IMR-90 (cell line): Measurements from ENCODE around the gene GSK3B. TPM values are rescaled to one million over a fixed set of nuclear protein-coding genes. Genes with fewer than 3 reads are reported as not detected.

ENCODE experiments used
- ATAC-seq: fragments of 200-7000 bp; cut with Tn5 transposase; 2 replicates; pipeline ENCODE4 v1.9.1; 2020; ENCODE audit warnings: low read depth, mild to moderate bottlenecking, moderate library complexity
- BruUV-seq: library from RNA; stranded (reverse); fragments of 400-500 nt; replicated peaks from 2 replicates; lab custom pipeline; 2021; lab: Mats Ljungman, UMichigan
- CTCF ChIA-PET: fragments of 300-600 bp; formaldehyde crosslinking; extraction: SDS; loops from one replicate; lab custom pipeline; 2021; ENCODE audit warnings: antibody characterized with exemption; lab: Yijun Ruan, JAX
- POLR2A ChIA-PET: fragments of 300-600 bp; sonication (Branson Sonifier 250); formaldehyde crosslinking; loops from one replicate; lab custom pipeline; 2022; ENCODE audit warnings: antibody characterized with exemption; ENCODE audit not compliant: unreplicated experiment; lab: Charles Lee
- DNase-seq: peaks from one replicate; pipeline ENCODE4 v3.0.0; 2013
- H2AFZ ChIP-seq: replicated peaks from 2 replicates; pipeline ENCODE3; 2013; ENCODE audit warnings: low read length, mild to moderate bottlenecking; ENCODE audit not compliant: poor library complexity
- H2AK5ac ChIP-seq: 2 replicates; pipeline ENCODE4 v1.6.1; 2013; ENCODE audit warnings: low read depth, low read length, inconsistent platforms
- H2AK9ac ChIP-seq: replicated peaks from 2 replicates; pipeline ENCODE3; 2013; ENCODE audit warnings: mild to moderate bottlenecking, low read depth, low read length, moderate library complexity; ENCODE audit not compliant: poor library complexity
- H2BK120ac ChIP-seq: 2 replicates; pipeline ENCODE4 v1.6.1; 2013; ENCODE audit warnings: low read depth, low read length, inconsistent platforms
- H2BK15ac ChIP-seq: 3 replicates; pipeline ENCODE4 v1.6.1; 2013; ENCODE audit warnings: low read depth, low read length, inconsistent platforms
- H2BK20ac ChIP-seq: 2 replicates; pipeline ENCODE4 v1.6.1; 2013; ENCODE audit warnings: low read depth, mild to moderate bottlenecking, inconsistent platforms, low read length, moderate library complexity
- H2BK5ac ChIP-seq: 2 replicates; pipeline ENCODE4 v1.6.1; 2013; ENCODE audit warnings: mild to moderate bottlenecking, low read depth, low read length, inconsistent platforms; ENCODE audit not compliant: poor library complexity, severe bottlenecking
- H3K14ac ChIP-seq: replicated peaks from 2 replicates; pipeline ENCODE4 v1.6.1; 2013; ENCODE audit warnings: low read depth, low read length, inconsistent platforms
- H3K18ac ChIP-seq: 2 replicates; pipeline ENCODE4 v1.6.1; 2013; ENCODE audit warnings: low read depth, low read length, control low read depth
- H3K23ac ChIP-seq: 2 replicates; pipeline ENCODE4 v1.6.1; 2013; ENCODE audit warnings: low read depth, low read length, inconsistent platforms
- H3K27ac ChIP-seq: 2 replicates; pipeline ENCODE4 v1.5.1; 2013; ENCODE audit warnings: mild to moderate bottlenecking, control low read depth, low read length; ENCODE audit not compliant: insufficient read depth
- H3K27me3 ChIP-seq: 2 replicates; pipeline ENCODE4 v1.6.1; 2013; ENCODE audit warnings: low read length; ENCODE audit not compliant: control insufficient read depth, insufficient read depth
- H3K36me3 ChIP-seq: 2 replicates; pipeline ENCODE4 v1.6.1; 2013; ENCODE audit warnings: low read length, mixed read lengths; ENCODE audit not compliant: control insufficient read depth, insufficient read depth
- H3K4ac ChIP-seq: 2 replicates; pipeline ENCODE4 v1.6.1; 2013; ENCODE audit warnings: low read depth, low read length, inconsistent platforms
- H3K4me1 ChIP-seq: 2 replicates; pipeline ENCODE4 v1.6.1; 2013; ENCODE audit warnings: low read length, mixed read lengths; ENCODE audit not compliant: control insufficient read depth, insufficient read depth
- H3K4me2 ChIP-seq: 2 replicates; pipeline ENCODE4 v1.6.1; 2013; ENCODE audit warnings: low read depth, mild to moderate bottlenecking, control low read depth, low read length, moderate library complexity
- H3K4me3 ChIP-seq: 2 replicates; pipeline ENCODE4 v1.5.1; 2013; ENCODE audit warnings: low read depth, mild to moderate bottlenecking, control low read depth, low read length, moderate library complexity; ENCODE audit not compliant: insufficient read depth
- H3K56ac ChIP-seq: 2 replicates; pipeline ENCODE4 v1.6.1; 2013; ENCODE audit warnings: low read length, inconsistent platforms; ENCODE audit not compliant: insufficient read depth; ENCODE audit errors: extremely low read depth
- H3K79me1 ChIP-seq, 2 experiments: 2 replicates each; pipeline ENCODE4 v1.6.1; 2013; ENCODE audit warnings: low read length in 2 of 2, inconsistent platforms in 1 of 2, low read depth in 1 of 2
- H3K9ac ChIP-seq: 2 replicates; pipeline ENCODE4 v1.6.1; 2013; ENCODE audit warnings: low read depth, low read length, control low read depth
- H3K9me1 ChIP-seq: 2 replicates; pipeline ENCODE4 v1.6.1; 2013; ENCODE audit warnings: low read length, inconsistent platforms; ENCODE audit not compliant: insufficient read depth
- H3K9me3 ChIP-seq: 2 replicates; pipeline ENCODE4 v1.6.1; 2013; ENCODE audit warnings: low read length; ENCODE audit not compliant: control insufficient read depth, insufficient read depth
- H4K20me1 ChIP-seq: 2 replicates; pipeline ENCODE4 v1.6.1; 2013; ENCODE audit warnings: low read length, inconsistent platforms; ENCODE audit not compliant: insufficient read depth
- H4K5ac ChIP-seq: 2 replicates; pipeline ENCODE4 v1.6.1; 2013; ENCODE audit warnings: mild to moderate bottlenecking, low read depth, low read length, control low read depth
- H4K8ac ChIP-seq, 2 experiments: 2 replicates each; pipeline ENCODE4 v1.6.1; 2013; ENCODE audit warnings: low read depth in 2 of 2, low read length in 2 of 2, control low read depth in 1 of 2, inconsistent platforms in 1 of 2
- H4K91ac ChIP-seq: 2 replicates; pipeline ENCODE4 v1.6.1; 2013; ENCODE audit warnings: low read depth, low read length, inconsistent platforms; ENCODE audit not compliant: insufficient read depth
- CEBPB ChIP-seq: IDR thresholded peaks from 2 replicates; pipeline ENCODE4 v1.6.1; 2012; ENCODE audit warnings: low read depth, low read length, improper control_type of control experiment
- CHD1 ChIP-seq: IDR thresholded peaks from 2 replicates; pipeline ENCODE4 v1.6.1; 2012; ENCODE audit warnings: low read depth, low read length, improper control_type of control experiment
- ELK1 ChIP-seq: fragments of 150-350 bp; IDR thresholded peaks from 2 replicates; pipeline ENCODE4 v1.6.1; 2016; ENCODE audit warnings: low read depth, mild to moderate bottlenecking, low read length, moderate library complexity, borderline replicate concordance
- FOS ChIP-seq: fragments of 150-350 bp; IDR thresholded peaks from 2 replicates; pipeline ENCODE4 v1.6.1; 2016; ENCODE audit warnings: low read depth, low read length
- MAFK ChIP-seq: IDR thresholded peaks from 2 replicates; pipeline ENCODE4 v1.6.1; 2012; ENCODE audit warnings: low read depth, low read length, improper control_type of control experiment
- MAZ ChIP-seq: IDR thresholded peaks from 2 replicates; pipeline ENCODE4 v1.6.1; 2012; ENCODE audit warnings: low read depth, mild to moderate bottlenecking, low read length, improper control_type of control experiment, moderate library complexity, borderline replicate concordance
- NFE2L2 ChIP-seq: fragments of 150-350 bp; IDR thresholded peaks from 2 replicates; pipeline ENCODE4 v1.6.1; 2016; ENCODE audit warnings: low read depth, mild to moderate bottlenecking, low read length
- POLR2A ChIP-seq: IDR thresholded peaks from 2 replicates; pipeline ENCODE4 v1.6.1; 2012; ENCODE audit warnings: mild to moderate bottlenecking, low read depth, low read length
- RAD21 ChIP-seq: IDR thresholded peaks from 2 replicates; pipeline ENCODE4 v1.6.1; 2012; ENCODE audit warnings: low read length, improper control_type of control experiment
- RCOR1 ChIP-seq: IDR thresholded peaks from 2 replicates; pipeline ENCODE4 v1.6.1; 2012; ENCODE audit warnings: mild to moderate bottlenecking, low read length, improper control_type of control experiment; ENCODE audit not compliant: insufficient replicate concordance
- RFX5 ChIP-seq: IDR thresholded peaks from 2 replicates; pipeline ENCODE4 v1.8.0; 2012; ENCODE audit warnings: low read depth, mild to moderate bottlenecking, low read length, moderate library complexity
- SMC3 ChIP-seq: fragments of 150-350 bp; IDR thresholded peaks from 2 replicates; pipeline ENCODE4 v1.6.1; 2016; ENCODE audit warnings: low read depth, mild to moderate bottlenecking, antibody characterized with exemption, low read length, moderate library complexity
- WGBS, 2 experiments: methylation state at CpG; one replicate each; pipeline versions ENCODE4 v1.1.5 to v1.1.7; 2013; ENCODE audit warnings: missing lambda C conversion rate in 2 of 2; ENCODE audit not compliant: insufficient read length in 1 of 2; ENCODE audit errors: extremely low coverage in 2 of 2; 5-methylcytosine and 5-hydroxymethylcytosine counted together
- dilution Hi-C: fragments of 300-500 bp; cut with HindIII; formaldehyde crosslinking; loops from one replicate; pipeline ENCODE4 v1.14.3; 2018; ENCODE audit warnings: low sequenced_read_pairs; ENCODE audit not compliant: unreplicated experiment
- in situ Hi-C: fragments of 300-500 bp; cut with MboI; formaldehyde crosslinking; loops from 3 replicates; pipeline ENCODE4 v1.14.3; 2019; ENCODE audit warnings: low sequenced_read_pairs, inconsistent platforms, mixed read lengths
- intact Hi-C: fragments of 100-400 bp; cut with micrococcal nuclease; formaldehyde crosslinking; loops from 2 replicates; pipeline ENCODE4 v1.10.0; 2022
- polyA plus RNA-seq, 3 experiments: library from polyadenylated mRNA; depleted of rRNA; stranded (reverse); fragments of >200 nt; gene quantifications; 2 replicates each; pipeline ENCODE4 v1.2.3, GENCODE V29; 2012; ENCODE audit warnings: low replicate concordance in 1 of 3
- total RNA-seq: library from RNA; depleted of rRNA; stranded (reverse); fragments of >200 nt; gene quantifications from 2 replicates; pipeline ENCODE4 v1.2.3, GENCODE V29; 2012
- TF ChIP-seq, protein P1 (sequence below): conservative IDR thresholded peaks from 2 replicates; pipeline ENCODE4 v1.5.1; 2012; ENCODE audit warnings: mild to moderate bottlenecking, low read depth, low read length, improper control_type of control experiment
- TF ChIP-seq, protein P2 (sequence below): fragments of 150-350 bp; IDR thresholded peaks from 2 replicates; pipeline ENCODE4 v1.6.1; 2017; ENCODE audit warnings: mild to moderate bottlenecking, antibody characterized with exemption, low read length, low read depth

The GSK3B gene
- total and polyA plus RNA-seq, 2 of the 4 experiments (the other 2 are of a cell fraction) = 19.2 to 33.2 TPM

- Histone ChIP-seq H3K79me1 (peaks cover 3 to 6% of the 10 kb centered on the region in 2 experiments; a peak in 2 of 4 replicates), H3K18ac (no peak overlapping the region), H3K4me2 (no peak overlapping the region), H3K4me3 (no peak overlapping the region), H3K23ac (no peak overlapping the region), H4K91ac (no peak overlapping the region), H2AK5ac (no peak overlapping the region), H3K56ac (no peak overlapping the region), H2BK15ac (no peak overlapping the region), H4K8ac (no peak overlapping the region), H2BK20ac (no peak overlapping the region), H3K36me3 (0 out of 2 replicates have a peak, but pooled peaks cover 1% of the 10 kb centered on the region), H3K27ac (no peak overlapping the region), H3K9ac (no peak overlapping the region), H3K9me3 (no peaks in the 10 kb centered on the region), H3K4me1 (no peaks in the 10 kb centered on the region), H4K5ac (no peak overlapping the region), H3K4ac (no peak overlapping the region), H2BK5ac (no peak overlapping the region), H2AK9ac (no peak overlapping the region), H3K9me1 (no peaks in the 10 kb centered on the region), H2BK120ac (no peak overlapping the region), H2AFZ (no peak overlapping the region), H3K14ac (no peak overlapping the region), H4K20me1 (no peaks in the 10 kb centered on the region), H3K27me3 (no peaks in the 10 kb centered on the region)
- dilution Hi-C loops = no loop called here
- POLR2A ChIA-PET = no interaction called here
- DNase-seq (no peak), ATAC-seq (no peak)
- no CpG with 5 or more reads among the region's 2 CpGs for WGBS, 2 experiments
- in situ Hi-C loops = no loop called here
- intact Hi-C loops = no loop called here
- CTCF ChIA-PET = no interaction called here
- TF ChIP-seq, protein P1, sequence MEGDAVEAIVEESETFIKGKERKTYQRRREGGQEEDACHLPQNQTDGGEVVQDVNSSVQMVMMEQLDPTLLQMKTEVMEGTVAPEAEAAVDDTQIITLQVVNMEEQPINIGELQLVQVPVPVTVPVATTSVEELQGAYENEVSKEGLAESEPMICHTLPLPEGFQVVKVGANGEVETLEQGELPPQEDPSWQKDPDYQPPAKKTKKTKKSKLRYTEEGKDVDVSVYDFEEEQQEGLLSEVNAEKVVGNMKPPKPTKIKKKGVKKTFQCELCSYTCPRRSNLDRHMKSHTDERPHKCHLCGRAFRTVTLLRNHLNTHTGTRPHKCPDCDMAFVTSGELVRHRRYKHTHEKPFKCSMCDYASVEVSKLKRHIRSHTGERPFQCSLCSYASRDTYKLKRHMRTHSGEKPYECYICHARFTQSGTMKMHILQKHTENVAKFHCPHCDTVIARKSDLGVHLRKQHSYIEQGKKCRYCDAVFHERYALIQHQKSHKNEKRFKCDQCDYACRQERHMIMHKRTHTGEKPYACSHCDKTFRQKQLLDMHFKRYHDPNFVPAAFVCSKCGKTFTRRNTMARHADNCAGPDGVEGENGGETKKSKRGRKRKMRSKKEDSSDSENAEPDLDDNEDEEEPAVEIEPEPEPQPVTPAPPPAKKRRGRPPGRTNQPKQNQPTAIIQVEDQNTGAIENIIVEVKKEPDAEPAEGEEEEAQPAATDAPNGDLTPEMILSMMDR = no peak
- TF ChIP-seq CEBPB (no peak), MAFK (no peak), FOS (no peak), CHD1 (no peak), NFE2L2 (no peak), RAD21 (no peak), MAZ (no peak), POLR2A (no peak), RCOR1 (no peak), ELK1 (no peak), RFX5 (no peak), SMC3 (no peak)
- TF ChIP-seq, protein P2, sequence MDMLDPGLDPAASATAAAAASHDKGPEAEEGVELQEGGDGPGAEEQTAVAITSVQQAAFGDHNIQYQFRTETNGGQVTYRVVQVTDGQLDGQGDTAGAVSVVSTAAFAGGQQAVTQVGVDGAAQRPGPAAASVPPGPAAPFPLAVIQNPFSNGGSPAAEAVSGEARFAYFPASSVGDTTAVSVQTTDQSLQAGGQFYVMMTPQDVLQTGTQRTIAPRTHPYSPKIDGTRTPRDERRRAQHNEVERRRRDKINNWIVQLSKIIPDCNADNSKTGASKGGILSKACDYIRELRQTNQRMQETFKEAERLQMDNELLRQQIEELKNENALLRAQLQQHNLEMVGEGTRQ = no peak
- BruUV-seq = no TSS peak
Measured at GRCh38 chr3:119873646-119874045, 220.6 kb downstream of the GSK3B start.
